Esophagus muscularis mucosa (tissue), 4 donors: ENCODE data around the gene KCNQ1. TPM values are rescaled to one million over a fixed set of nuclear protein-coding genes. Genes with fewer than 3 reads are reported as not detected.

Experiments
- DNase-seq: peaks from one replicate; pipeline ENCODE4 v3.0.0-alpha.2; 2017; ENCODE audit errors: extremely low spot score
- H3K27ac ChIP-seq, 4 donors: fragments of 200-600 bp; sonication (generic); replicated peaks in 1 of 4; 1 replicate in 3 of 4; 2 replicates in 1 of 4; pipeline ENCODE4 v1.5.1; 2016 to 2019; ENCODE audit warnings: mild to moderate bottlenecking in 1 of 4
- H3K27me3 ChIP-seq, 4 donors: fragments of 200-600 bp; sonication (generic); one replicate each; pipeline versions ENCODE4 v1.5.1 to v1.6.0; 2016 to 2019
- H3K36me3 ChIP-seq, 4 donors: fragments of 200-600 bp; sonication (generic); one replicate each; pipeline ENCODE4 v1.5.1; 2016 to 2019
- H3K4me1 ChIP-seq, 4 donors: fragments of 200-600 bp; sonication (generic); one replicate each; pipeline ENCODE4 v1.5.1; 2016 to 2019
- H3K4me3 ChIP-seq, 4 donors: fragments of 200-600 bp; sonication (generic); 1 replicate in 2 of 4; 2 replicates in 2 of 4; pipeline ENCODE4 v1.5.1; 2016 to 2019; ENCODE audit warnings: mild to moderate bottlenecking in 4 of 4, moderate library complexity in 1 of 4
- H3K9me3 ChIP-seq, 4 donors: fragments of 200-600 bp; sonication (generic); 1 replicate in 3 of 4; 2 replicates in 1 of 4; pipeline ENCODE4 v1.5.1; 2016 to 2019
- EP300 ChIP-seq: sonication (generic); formaldehyde crosslinking; IDR thresholded peaks from one replicate; pipeline ENCODE4 v1.6.1; 2017; ENCODE audit warnings: antibody characterized with exemption
- POLR2A ChIP-seq: fragments of 450-650 bp; IDR thresholded peaks from one replicate; pipeline ENCODE4 v1.6.1; 2017; ENCODE audit warnings: antibody characterized with exemption, moderate library complexity, mild to moderate bottlenecking, low read depth
- POLR2AphosphoS5 ChIP-seq, 2 donors: sonication (generic); formaldehyde crosslinking; IDR thresholded peaks; one replicate each; pipeline ENCODE4 v1.6.1; 2017; ENCODE audit warnings: antibody characterized with exemption in 2 of 2
- WGBS: methylation state at CpG from one replicate; pipeline ENCODE4 v1.1.5; 2018; 5-methylcytosine and 5-hydroxymethylcytosine counted together
- intact Hi-C: fragments of 100-400 bp; cut with DNase I; formaldehyde crosslinking; loops from one replicate; pipeline ENCODE4 v1.15.1; 2023
- total RNA-seq, 4 donors: library from RNA; depleted of rRNA; stranded (reverse); fragments of >200 nt; gene quantifications; one replicate each; pipeline versions ENCODE4 v1.1.0 to v1.2.1, GENCODE V29; 2016
- TF ChIP-seq, protein P1 (sequence below), 3 experiments: fragments of 200-600 bp in 2 of 3; fragments of 450-650 bp in 1 of 3; sonication (generic) in 2 of 3; IDR thresholded peaks; one replicate each; pipeline ENCODE4 v1.5.1; 2017 to 2019; ENCODE audit warnings: antibody characterized with exemption in 3 of 3, mild to moderate bottlenecking in 2 of 3, moderate library complexity in 1 of 3

Gene KCNQ1
- total RNA-seq, 4 donors from 2014 or later, result 2.1 to 5.9 (median 4.3) TPM

- peak; percentile 53 for DNase-seq
- peaks cover 0 to 20% (median 3%) of the 10 kb centered on the region in 4 donors for H3K36me3 ChIP-seq
Observed at GRCh38 chr11:2666828-2667570, 222.2 kb downstream of the KCNQ1 start.

DNA sequence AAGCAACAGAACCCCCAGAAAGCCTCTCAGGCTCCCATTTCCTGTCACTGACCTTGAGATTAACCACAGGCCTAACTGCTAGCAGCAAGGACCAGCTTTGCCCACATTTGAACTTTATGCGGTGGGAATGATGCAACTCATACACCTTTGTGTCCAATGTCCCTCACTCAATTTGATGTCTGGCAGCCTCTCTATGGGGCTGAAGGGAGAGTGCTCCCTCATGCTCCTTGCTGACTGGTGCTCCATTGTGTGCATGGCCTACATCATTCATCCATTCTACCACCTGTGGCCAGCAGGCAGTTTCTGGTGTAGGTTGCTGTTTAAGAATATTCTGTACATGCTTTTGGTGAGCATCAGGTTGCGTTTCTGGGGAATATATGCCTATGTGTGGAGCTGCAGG is 223.1 kb downstream of the KCNQ1 start:
- Histone ChIP-seq H3K4me1 (peaks cover 0 to 13% (median 8%) of the 10 kb centered on the region in 4 donors), H3K36me3 (peaks cover 0 to 19% (median 3%) of the 10 kb centered on the region in 4 donors), H3K4me3 (no peak overlapping the region), H3K9me3 (no peaks in the 10 kb centered on the region), H3K27me3 (no peaks in the 10 kb centered on the region), H3K27ac (no peak overlapping the region)
- 95% methylated on average over 2 of the region's 2 CpGs for WGBS
- TF ChIP-seq EP300 (no peak), POLR2AphosphoS5 (IDR thresholded peaks at IDR 0.05) (no peak), POLR2A (no peak)
- TF ChIP-seq, protein P1, sequence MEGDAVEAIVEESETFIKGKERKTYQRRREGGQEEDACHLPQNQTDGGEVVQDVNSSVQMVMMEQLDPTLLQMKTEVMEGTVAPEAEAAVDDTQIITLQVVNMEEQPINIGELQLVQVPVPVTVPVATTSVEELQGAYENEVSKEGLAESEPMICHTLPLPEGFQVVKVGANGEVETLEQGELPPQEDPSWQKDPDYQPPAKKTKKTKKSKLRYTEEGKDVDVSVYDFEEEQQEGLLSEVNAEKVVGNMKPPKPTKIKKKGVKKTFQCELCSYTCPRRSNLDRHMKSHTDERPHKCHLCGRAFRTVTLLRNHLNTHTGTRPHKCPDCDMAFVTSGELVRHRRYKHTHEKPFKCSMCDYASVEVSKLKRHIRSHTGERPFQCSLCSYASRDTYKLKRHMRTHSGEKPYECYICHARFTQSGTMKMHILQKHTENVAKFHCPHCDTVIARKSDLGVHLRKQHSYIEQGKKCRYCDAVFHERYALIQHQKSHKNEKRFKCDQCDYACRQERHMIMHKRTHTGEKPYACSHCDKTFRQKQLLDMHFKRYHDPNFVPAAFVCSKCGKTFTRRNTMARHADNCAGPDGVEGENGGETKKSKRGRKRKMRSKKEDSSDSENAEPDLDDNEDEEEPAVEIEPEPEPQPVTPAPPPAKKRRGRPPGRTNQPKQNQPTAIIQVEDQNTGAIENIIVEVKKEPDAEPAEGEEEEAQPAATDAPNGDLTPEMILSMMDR (IDR thresholded peaks at IDR 0.05), result no peak
- DNase-seq, result peak; percentile 47
- intact Hi-C loops, result no loop called here

More at GRCh38 chr11:2666828-2667570, 222.2 kb downstream of the KCNQ1 start:
- WGBS, result 79% methylated on average over 15 of the region's 15 CpGs
- intact Hi-C loops, result no loop called here
- H3K4me1 ChIP-seq, result peaks cover 0 to 13% (median 7%) of the 10 kb centered on the region in 4 donors
- H3K27me3 ChIP-seq, result no peaks in the 10 kb centered on the region
- H3K27ac ChIP-seq, result no peak overlapping the region
- no peak overlapping the region for H3K4me3 ChIP-seq
- TF ChIP-seq, protein P1 (IDR thresholded peaks at IDR 0.05), result no peak
- TF ChIP-seq POLR2AphosphoS5 (IDR thresholded peaks at IDR 0.05), result no peak
- TF ChIP-seq EP300, result no peak
- no peak for TF ChIP-seq POLR2A
- H3K9me3 ChIP-seq, result peaks cover 0 to 2% (median 0%) of the 10 kb centered on the region in 4 donors

GRCh38 chr11:2668876-2669275 is 224.1 kb downstream of the KCNQ1 start:
- H3K36me3 ChIP-seq, result peaks cover 0 to 13% (median 3%) of the 10 kb centered on the region in 4 donors
- no peak for TF ChIP-seq EP300
- TF ChIP-seq, protein P1 (IDR thresholded peaks at IDR 0.05), result no peak
- TF ChIP-seq POLR2A, result no peak
- no peak for TF ChIP-seq POLR2AphosphoS5 (IDR thresholded peaks at IDR 0.05)
- DNase-seq, result no peak
- no peaks in the 10 kb centered on the region for H3K27me3 ChIP-seq
- H3K4me3 ChIP-seq, result no peak overlapping the region
- intact Hi-C loops, result no loop called here
- H3K4me1 ChIP-seq, result peaks cover 3 to 14% (median 10%) of the 10 kb centered on the region in 4 donors
- 98% methylated on average over 5 of the region's 5 CpGs for WGBS
- H3K27ac ChIP-seq, result no peak overlapping the region
- no peaks in the 10 kb centered on the region for H3K9me3 ChIP-seq

DNA sequence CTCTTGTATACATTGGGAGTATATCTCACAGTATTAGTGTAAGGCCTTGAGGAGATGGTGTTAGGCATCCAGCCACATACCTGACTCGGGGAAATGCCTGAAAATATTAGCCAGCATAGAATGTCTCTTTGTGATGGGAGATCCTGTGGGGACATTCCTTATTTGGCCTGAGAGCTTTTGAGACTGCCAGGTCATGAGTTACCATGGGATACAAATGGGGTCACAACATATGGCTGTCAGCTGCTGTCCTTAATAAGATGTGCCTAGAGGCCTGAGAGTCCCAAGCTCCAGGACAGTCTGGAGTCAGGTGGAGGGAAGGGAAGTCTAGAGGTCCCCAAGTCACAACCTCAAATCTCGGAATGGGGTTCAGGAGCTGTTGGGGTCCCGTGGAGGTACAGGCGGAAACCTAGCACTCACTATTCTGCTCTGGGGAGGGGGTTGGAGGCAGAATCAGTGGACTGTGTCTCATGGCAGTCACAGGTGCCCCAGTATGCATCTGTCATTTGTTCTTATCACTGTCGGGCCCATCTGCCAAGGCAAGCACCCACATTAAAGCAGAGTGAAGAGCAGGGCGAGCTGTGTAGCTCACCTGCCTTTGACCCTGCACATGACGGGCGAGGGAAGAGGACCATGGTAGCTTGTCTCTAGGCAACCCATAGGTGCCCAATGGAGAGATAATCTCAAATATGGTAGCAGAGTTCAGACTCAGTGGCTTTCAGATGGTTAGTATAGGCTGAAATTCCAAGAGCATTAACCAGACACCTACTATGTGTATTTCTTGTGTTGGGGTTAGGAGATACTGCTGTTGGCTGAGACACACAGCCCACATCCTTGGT is 225.0 kb downstream of the KCNQ1 start:
- 95% methylated on average over 8 of the region's 8 CpGs for WGBS
- no peak overlapping the region for H3K4me3 ChIP-seq
- no peaks in the 10 kb centered on the region for H3K27me3 ChIP-seq
- H3K36me3 ChIP-seq, result peaks cover 0 to 13% (median 0%) of the 10 kb centered on the region in 4 donors
- no peak for DNase-seq
- H3K9me3 ChIP-seq, result no peaks in the 10 kb centered on the region
- intact Hi-C loops, result no loop called here
- H3K4me1 ChIP-seq, result peaks cover 8 to 23% (median 17%) of the 10 kb centered on the region in 4 donors
- no peak overlapping the region for H3K27ac ChIP-seq
- TF ChIP-seq, protein P1 (IDR thresholded peaks at IDR 0.05), result no peak
- no peak for TF ChIP-seq POLR2A
- TF ChIP-seq POLR2AphosphoS5 (IDR thresholded peaks at IDR 0.05), result no peak
- TF ChIP-seq EP300, result no peak
